OCI-LY3 (cell line): Measurements from ENCODE around the gene FTCDNL1.

Experiments
- CTCF ChIP-seq: fragments of 200-600, 300-600 bp; sonication (generic); IDR thresholded peaks from 2 replicates; pipeline ENCODE4 v1.5.1; 2014; ENCODE audit warnings: antibody characterized with exemption, low read length, low read depth
- EZH2phosphoT487 ChIP-seq: fragments of 200-600 bp; shearing (Covaris generic); IDR thresholded peaks from 2 replicates; pipeline ENCODE4 v1.6.1; 2018; ENCODE audit warnings: antibody characterized with exemption, mixed run types, low read depth

- no peak for TF ChIP-seq CTCF
- TF ChIP-seq EZH2phosphoT487 = no peak
These were observed 66.5 kb downstream of the FTCDNL1 start for GRCh38 chr2:199784512-199784911.
